Epidermal melanocyte (primary cell): Measurements from ENCODE around the gene JMJD1C.

ENCODE experiments used
- DNase-seq: peaks from one replicate; pipeline ENCODE4 v3.0.0; 2011; ENCODE audit warnings: low spot score; ENCODE audit not compliant: insufficient read length

The JMJD1C gene

GRCh38 chr10:63481815-63482421, 16.1 kb upstream of the JMJD1C start:
- no peak for DNase-seq

- no peak for DNase-seq
These were observed 14.5 kb upstream of the JMJD1C start for GRCh38 chr10:63480237-63480636.

- no peak for DNase-seq
These were observed 12.8 kb upstream of the JMJD1C start for GRCh38 chr10:63478564-63478963.

GRCh38 chr10:63477927-63478326, 12.2 kb upstream of the JMJD1C start:
- no peak for DNase-seq

- no peak for DNase-seq
These were observed 8.7 kb upstream of the JMJD1C start for GRCh38 chr10:63474488-63474887.

GRCh38 chr10:63470928-63471327, 5.2 kb upstream of the JMJD1C start:
- no peak for DNase-seq

GRCh38 chr10:63468947-63469346, 3.2 kb upstream of the JMJD1C start:
- no peak for DNase-seq

- no peak for DNase-seq
These were observed 2.1 kb upstream of the JMJD1C start for GRCh38 chr10:63467841-63468240.

GRCh38 chr10:63466144-63466935, 563 bp upstream of the JMJD1C start:
- DNase-seq: no peak

GRCh38 chr10:63464402-63465292, 1.1 kb downstream of the JMJD1C start:
- DNase-seq: no peak

GRCh38 chr10:63462442-63462841, 3.3 kb downstream of the JMJD1C start:
- no peak for DNase-seq

- DNase-seq: no peak
These were observed 7.6 kb downstream of the JMJD1C start for GRCh38 chr10:63458177-63458576.

GRCh38 chr10:63457594-63457993, 8.2 kb downstream of the JMJD1C start:
- DNase-seq: no peak

- no peak for DNase-seq
These were observed 9.2 kb downstream of the JMJD1C start for GRCh38 chr10:63456437-63457210.

- DNase-seq: no peak
These were observed 10.3 kb downstream of the JMJD1C start for GRCh38 chr10:63455507-63455906.

GRCh38 chr10:63454631-63455030, 11.1 kb downstream of the JMJD1C start:
- DNase-seq: no peak

GRCh38 chr10:63452524-63452923, 13.3 kb downstream of the JMJD1C start:
- no peak for DNase-seq

GRCh38 chr10:63446716-63447440, 18.9 kb downstream of the JMJD1C start:
- DNase-seq: no peak

- DNase-seq: no peak
These were observed 24.4 kb downstream of the JMJD1C start for GRCh38 chr10:63441404-63441803.

- DNase-seq: no peak
These were observed 26.2 kb downstream of the JMJD1C start for GRCh38 chr10:63439607-63440006.
